Neural progenitor cell (in vitro differentiated cells): ENCODE results near the gene ANAPC4. TPM values are rescaled to one million over a fixed set of nuclear protein-coding genes. Genes with fewer than 3 reads are reported as not detected.

Source experiments
- DNase-seq: peaks from one replicate; pipeline ENCODE4 v3.0.0-alpha.2; 2016; ENCODE audit warnings: low spot score
- H2AFZ ChIP-seq: fragments of 200-600 bp; sonication (generic); replicated peaks from 2 replicates; pipeline ENCODE4 v1.6.1; 2016; ENCODE audit warnings: antibody characterized with exemption
- H3F3A ChIP-seq: fragments of 200-600 bp; sonication (generic); 2 replicates; pipeline ENCODE4 v1.6.1; 2016; ENCODE audit warnings: antibody characterized with exemption, low read depth
- H3K27ac ChIP-seq: fragments of 200-600 bp; sonication (generic); 2 replicates; pipeline ENCODE4 v1.5.1; 2016; ENCODE audit warnings: mild to moderate bottlenecking
- H3K27me3 ChIP-seq: fragments of 200-600 bp; sonication (generic); 2 replicates; pipeline ENCODE4 v1.6.1; 2016; ENCODE audit warnings: mild to moderate bottlenecking, moderate library complexity
- H3K36me3 ChIP-seq: fragments of 200-600 bp; sonication (generic); 2 replicates; pipeline ENCODE4 v1.5.1; 2016
- H3K4me1 ChIP-seq: fragments of 200-600 bp; sonication (generic); 2 replicates; pipeline ENCODE4 v1.6.1; 2016; ENCODE audit warnings: mixed run types
- H3K4me2 ChIP-seq: fragments of 200-600 bp; sonication (generic); 2 replicates; pipeline ENCODE4 v1.6.1; 2016
- H3K4me3 ChIP-seq: fragments of 200-600 bp; sonication (generic); 2 replicates; pipeline ENCODE4 v1.5.1; 2016
- H3K79me2 ChIP-seq: fragments of 200-600 bp; sonication (generic); 2 replicates; pipeline ENCODE4 v1.6.1; 2016; ENCODE audit warnings: low read depth
- H3K9ac ChIP-seq: fragments of 200-600 bp; sonication (generic); 2 replicates; pipeline ENCODE4 v1.6.1; 2016
- H3K9me3 ChIP-seq: fragments of 200-600 bp; sonication (generic); 2 replicates; pipeline ENCODE4 v1.5.1; 2016; ENCODE audit warnings: low read depth
- H4K20me1 ChIP-seq: fragments of 200-600 bp; sonication (generic); 2 replicates; pipeline ENCODE4 v1.6.1; 2016; ENCODE audit warnings: low read depth
- H3K27ac Mint-ChIP-seq: 3 replicates; pipeline ENCODE4 v1.8.0; 2021; ENCODE audit warnings: mixed read lengths
- H3K27me3 Mint-ChIP-seq: 2 replicates; pipeline ENCODE4 v1.8.0; 2022; ENCODE audit warnings: low read depth, mild to moderate bottlenecking, inconsistent platforms, moderate library complexity, mixed read lengths; ENCODE audit not compliant: insufficient read depth
- H3K36me3 Mint-ChIP-seq: 3 replicates; pipeline ENCODE4 v1.8.0; 2021; ENCODE audit warnings: mixed read lengths
- H3K4me1 Mint-ChIP-seq: 3 replicates; pipeline ENCODE4 v1.8.0; 2021; ENCODE audit warnings: mixed read lengths
- H3K4me3 Mint-ChIP-seq: 3 replicates; pipeline ENCODE4 v1.8.0; 2021; ENCODE audit warnings: mild to moderate bottlenecking, moderate library complexity, mixed read lengths
- H3K9me3 Mint-ChIP-seq: 3 replicates; pipeline ENCODE4 v1.8.0; 2020; ENCODE audit warnings: mixed read lengths
- CTCF ChIP-seq: fragments of 200-600 bp; sonication (generic); IDR thresholded peaks from 2 replicates; pipeline ENCODE4 v1.5.1; 2017; ENCODE audit warnings: antibody characterized with exemption, mild to moderate bottlenecking
- EZH2 ChIP-seq: fragments of 200-600 bp; sonication (generic); IDR thresholded peaks from 2 replicates; pipeline ENCODE4 v1.6.1; 2017; ENCODE audit warnings: antibody characterized with exemption, mild to moderate bottlenecking, moderate library complexity
- EZH2phosphoT487 ChIP-seq: fragments of 200-600 bp; sonication (generic); IDR thresholded peaks from 2 replicates; pipeline ENCODE4 v1.6.1; 2017; ENCODE audit warnings: antibody characterized with exemption
- total RNA-seq: library from RNA; depleted of rRNA; stranded (reverse); fragments of >200 nt; gene quantifications from 2 replicates; pipeline ENCODE4 v1.2.3, GENCODE V29; 2015; ENCODE audit warnings: low replicate concordance

The ANAPC4 gene
- total RNA-seq, 1 donor from 2014 or later, result 55.1 TPM

- no peaks in the 10 kb centered on the region for H3K27me3 ChIP-seq
- peaks cover 12% of the 10 kb centered on the region for H3K4me1 Mint-ChIP-seq
- peak; percentile 14 for DNase-seq
- H3K27ac ChIP-seq, result no peak overlapping the region
- H3K9me3 Mint-ChIP-seq, result peaks cover 3% of the 10 kb centered on the region
- peak overlapping the region; percentile 45 for H3K27ac Mint-ChIP-seq
- peaks cover 6% of the 10 kb centered on the region for H3K4me1 ChIP-seq
- H4K20me1 ChIP-seq, result no peaks in the 10 kb centered on the region
- H3K4me2 ChIP-seq, result no peak overlapping the region
- H3K36me3 ChIP-seq, result no peaks in the 10 kb centered on the region
- no peaks in the 10 kb centered on the region for H3K9me3 ChIP-seq
- no peak overlapping the region for H3K9ac ChIP-seq
- H3K27me3 Mint-ChIP-seq, result peaks cover 7% of the 10 kb centered on the region
- no peaks in the 10 kb centered on the region for H3K79me2 ChIP-seq
- H3K36me3 Mint-ChIP-seq, result no peaks in the 10 kb centered on the region
- H3K4me3 ChIP-seq, result no peak overlapping the region
- H2AFZ ChIP-seq, result no peak overlapping the region
- no peak overlapping the region for H3K4me3 Mint-ChIP-seq
- no peak for TF ChIP-seq EZH2
- TF ChIP-seq EZH2phosphoT487, result no peak
- no peak for TF ChIP-seq CTCF
- peaks cover 4% of the 10 kb centered on the region for H3F3A ChIP-seq
Observed at GRCh38 chr4:25442863-25443307, 65.8 kb downstream of the ANAPC4 start.

- Mint-ChIP-seq H3K9me3 (peaks cover 3% of the 10 kb centered on the region), H3K4me3 (no peak overlapping the region), H3K36me3 (no peaks in the 10 kb centered on the region), H3K27me3 (peaks cover 7% of the 10 kb centered on the region), H3K27ac (peak overlapping the region; percentile 70), H3K4me1 (peaks cover 12% of the 10 kb centered on the region)
- H3K27me3 ChIP-seq, result no peaks in the 10 kb centered on the region
- no peaks in the 10 kb centered on the region for H3K79me2 ChIP-seq
- no peak overlapping the region for H2AFZ ChIP-seq
- H3F3A ChIP-seq, result peaks cover 4% of the 10 kb centered on the region
- H3K9ac ChIP-seq, result no peak overlapping the region
- no peak for DNase-seq
- H3K36me3 ChIP-seq, result no peaks in the 10 kb centered on the region
- H3K9me3 ChIP-seq, result no peaks in the 10 kb centered on the region
- no peak overlapping the region for H3K4me3 ChIP-seq
- TF ChIP-seq CTCF (no peak), EZH2phosphoT487 (no peak), EZH2 (no peak)
- H4K20me1 ChIP-seq, result no peaks in the 10 kb centered on the region
- H3K4me2 ChIP-seq, result no peak overlapping the region
- H3K4me1 ChIP-seq, result peaks cover 6% of the 10 kb centered on the region
- no peak overlapping the region for H3K27ac ChIP-seq
Observed at GRCh38 chr4:25443851-25444250, 66.8 kb downstream of the ANAPC4 start.

DNA sequence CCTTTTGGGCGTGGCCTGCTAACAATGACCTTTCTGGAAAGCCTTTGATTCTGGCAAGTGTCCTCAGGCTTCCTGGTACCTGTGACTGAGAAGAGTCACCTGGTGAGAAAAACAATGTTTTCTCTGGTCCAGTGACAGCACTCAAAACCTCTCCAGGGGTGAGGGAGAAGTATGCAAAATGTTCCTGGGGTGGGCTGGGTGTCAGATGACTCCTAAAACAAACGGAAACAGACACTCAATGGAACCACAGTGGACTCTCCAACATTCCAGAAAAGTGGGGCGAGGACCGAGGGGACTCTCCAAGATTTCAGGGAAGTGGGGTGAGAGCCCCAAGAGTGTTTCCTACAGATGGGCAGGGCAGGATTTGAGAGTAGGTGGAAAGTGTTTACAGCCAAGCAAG is 69.5 kb downstream of the ANAPC4 start:
- no peaks in the 10 kb centered on the region for H3K27me3 ChIP-seq
- peaks cover 4% of the 10 kb centered on the region for H3F3A ChIP-seq
- no peaks in the 10 kb centered on the region for H4K20me1 ChIP-seq
- no peak overlapping the region for H2AFZ ChIP-seq
- H3K4me1 ChIP-seq, result peaks cover 6% of the 10 kb centered on the region
- Mint-ChIP-seq H3K4me1 (peaks cover 4% of the 10 kb centered on the region), H3K4me3 (no peak overlapping the region), H3K27me3 (peaks cover 6% of the 10 kb centered on the region), H3K9me3 (no peaks in the 10 kb centered on the region), H3K36me3 (no peaks in the 10 kb centered on the region), H3K27ac (no peak overlapping the region)
- H3K36me3 ChIP-seq, result no peaks in the 10 kb centered on the region
- TF ChIP-seq EZH2 (no peak), CTCF (no peak), EZH2phosphoT487 (no peak)
- no peak overlapping the region for H3K4me2 ChIP-seq
- H3K79me2 ChIP-seq, result no peaks in the 10 kb centered on the region
- DNase-seq, result no peak
- no peaks in the 10 kb centered on the region for H3K9me3 ChIP-seq
- H3K9ac ChIP-seq, result no peak overlapping the region
- no peak overlapping the region for H3K27ac ChIP-seq
- no peak overlapping the region for H3K4me3 ChIP-seq
